ENCODE measurements around the gene FNDC3B.
"Not testable (repeated sequence)": the region's sequence is repeated elsewhere in the genome, so short reads cannot be mapped to it uniquely, and the experiment has no call there.

Gene FNDC3B

GRCh38 chr3:171998731-171999130, 40.6 kb upstream of the FNDC3B start:
- WGBS (ENCODE audit: insufficient coverage), result no CpG with 5 or more reads among the region's 24 CpGs
- CTCF ChIA-PET; POLR2A ChIA-PET; H3K27ac ChIP-seq (ENCODE audit: insufficient read depth in 1 of 2, low read depth in 1 of 2, low read length in 2 of 2, poor library complexity in 1 of 2, severe bottlenecking in 2 of 2); H3K36me3 ChIP-seq (ENCODE audit: control insufficient read depth in 4 of 4, insufficient read depth in 4 of 4, low read length in 3 of 4); H3K27me3 ChIP-seq (replicated peaks in 2 of 5; ENCODE audit: control insufficient read depth in 4 of 5, insufficient read depth in 5 of 5, low read length in 4 of 5); H3K4me1 ChIP-seq (ENCODE audit: control extremely low read depth in 1 of 4, control insufficient read depth in 4 of 4, insufficient read depth in 4 of 4, low read length in 3 of 4); DNase-seq; H3K4me3 ChIP-seq (ENCODE audit: control insufficient read depth in 1 of 7, extremely low read depth in 1 of 7, insufficient read depth in 4 of 7, low read depth in 2 of 7, low read length in 6 of 7): not testable (repeated sequence)
- H3K9me3 ChIP-seq (ENCODE audit: control extremely low read depth in 1 of 5, control insufficient read depth in 4 of 5, insufficient read depth in 2 of 5, low read depth in 1 of 5, low read length in 4 of 5), result peaks cover 0 to 20% (median 3%) of the 10 kb centered on the region in 5 experiments

DNA sequence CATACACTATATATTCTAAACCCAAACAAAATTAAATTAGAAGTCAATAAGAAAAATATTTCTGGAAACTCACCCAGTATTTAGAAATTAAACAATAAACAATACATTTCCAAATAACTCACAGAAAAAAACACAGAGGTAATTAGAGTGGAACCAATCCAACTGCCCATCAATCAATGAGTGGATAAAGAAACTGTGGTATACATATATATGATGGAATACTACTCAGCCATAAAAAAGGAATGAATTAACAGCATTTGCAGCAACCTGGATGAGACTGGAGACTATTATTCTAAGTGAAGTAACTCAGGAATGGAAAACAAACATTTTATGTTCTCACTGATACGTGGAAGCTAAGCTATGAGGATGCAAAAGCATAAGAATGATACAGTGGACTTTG, 37.8 kb upstream of the FNDC3B start:
- H3K9me3 ChIP-seq (ENCODE audit: control extremely low read depth in 1 of 5, control insufficient read depth in 4 of 5, insufficient read depth in 2 of 5, low read depth in 1 of 5, low read length in 4 of 5), result peaks cover 0 to 11% (median 0%) of the 10 kb centered on the region in 5 experiments
- POLR2A ChIA-PET, result interaction anchor here (0.7 kb wide), 1 partner anchor 929 kb away, joined by 3 read pairs; no protein-coding TSS in a partner anchor
- DNase-seq; H3K36me3 ChIP-seq (ENCODE audit: control insufficient read depth in 4 of 4, insufficient read depth in 4 of 4, low read length in 3 of 4); H3K4me1 ChIP-seq (ENCODE audit: control extremely low read depth in 1 of 4, control insufficient read depth in 4 of 4, insufficient read depth in 4 of 4, low read length in 3 of 4); CTCF ChIA-PET; H3K27me3 ChIP-seq (replicated peaks in 2 of 5; ENCODE audit: control insufficient read depth in 4 of 5, insufficient read depth in 5 of 5, low read length in 4 of 5); H3K27ac ChIP-seq (ENCODE audit: insufficient read depth in 1 of 2, low read depth in 1 of 2, low read length in 2 of 2, poor library complexity in 1 of 2, severe bottlenecking in 2 of 2); H3K4me3 ChIP-seq (ENCODE audit: control insufficient read depth in 1 of 7, extremely low read depth in 1 of 7, insufficient read depth in 4 of 7, low read depth in 2 of 7, low read length in 6 of 7): not testable (repeated sequence)
- WGBS (ENCODE audit: insufficient coverage), result 88% methylated on average over 1 of the region's 1 CpG

- no peak overlapping the region for H3K4me3 ChIP-seq (ENCODE audit: control insufficient read depth in 1 of 7, extremely low read depth in 1 of 7, insufficient read depth in 4 of 7, low read depth in 2 of 7, low read length in 6 of 7)
- CTCF ChIA-PET, result no interaction called here
- WGBS (ENCODE audit: insufficient coverage), result no CpG with 5 or more reads among the region's 4 CpGs
- peaks cover 0 to 4% (median 0%) of the 10 kb centered on the region in 5 experiments for H3K9me3 ChIP-seq (ENCODE audit: control extremely low read depth in 1 of 5, control insufficient read depth in 4 of 5, insufficient read depth in 2 of 5, low read depth in 1 of 5, low read length in 4 of 5)
- H3K27me3 ChIP-seq (replicated peaks in 2 of 5; ENCODE audit: control insufficient read depth in 4 of 5, insufficient read depth in 5 of 5, low read length in 4 of 5), result no peaks in the 10 kb centered on the region
- DNase-seq, result no peak
- no peak overlapping the region for H3K27ac ChIP-seq (ENCODE audit: insufficient read depth in 1 of 2, low read depth in 1 of 2, low read length in 2 of 2, poor library complexity in 1 of 2, severe bottlenecking in 2 of 2)
- H3K4me1 ChIP-seq (ENCODE audit: control extremely low read depth in 1 of 4, control insufficient read depth in 4 of 4, insufficient read depth in 4 of 4, low read length in 3 of 4), result no peaks in the 10 kb centered on the region
- H3K36me3 ChIP-seq (ENCODE audit: control insufficient read depth in 4 of 4, insufficient read depth in 4 of 4, low read length in 3 of 4), result no peaks in the 10 kb centered on the region
- POLR2A ChIA-PET, result no interaction called here
These were observed 36.8 kb upstream of the FNDC3B start for GRCh38 chr3:172002512-172003078.

- 100% methylated on average over 5 of the region's 6 CpGs for WGBS (ENCODE audit: insufficient coverage)
- no peak for DNase-seq
- CTCF ChIA-PET, result interaction anchor here (1.1 kb wide), 1 partner anchor 39 kb away, joined by 3 read pairs; no protein-coding TSS in a partner anchor
- no peaks in the 10 kb centered on the region for H3K27me3 ChIP-seq (replicated peaks in 2 of 5; ENCODE audit: control insufficient read depth in 4 of 5, insufficient read depth in 5 of 5, low read length in 4 of 5)
- H3K36me3 ChIP-seq (ENCODE audit: control insufficient read depth in 4 of 4, insufficient read depth in 4 of 4, low read length in 3 of 4), result no peaks in the 10 kb centered on the region
- H3K9me3 ChIP-seq (ENCODE audit: control extremely low read depth in 1 of 5, control insufficient read depth in 4 of 5, insufficient read depth in 2 of 5, low read depth in 1 of 5, low read length in 4 of 5), result no peaks in the 10 kb centered on the region
- no peaks in the 10 kb centered on the region for H3K4me1 ChIP-seq (ENCODE audit: control extremely low read depth in 1 of 4, control insufficient read depth in 4 of 4, insufficient read depth in 4 of 4, low read length in 3 of 4)
- no peak overlapping the region for H3K27ac ChIP-seq (ENCODE audit: insufficient read depth in 1 of 2, low read depth in 1 of 2, low read length in 2 of 2, poor library complexity in 1 of 2, severe bottlenecking in 2 of 2)
- H3K4me3 ChIP-seq (ENCODE audit: control insufficient read depth in 1 of 7, extremely low read depth in 1 of 7, insufficient read depth in 4 of 7, low read depth in 2 of 7, low read length in 6 of 7), result no peak overlapping the region
- POLR2A ChIA-PET, result no interaction called here
These were observed 36.2 kb upstream of the FNDC3B start for GRCh38 chr3:172003146-172003545.

DNA sequence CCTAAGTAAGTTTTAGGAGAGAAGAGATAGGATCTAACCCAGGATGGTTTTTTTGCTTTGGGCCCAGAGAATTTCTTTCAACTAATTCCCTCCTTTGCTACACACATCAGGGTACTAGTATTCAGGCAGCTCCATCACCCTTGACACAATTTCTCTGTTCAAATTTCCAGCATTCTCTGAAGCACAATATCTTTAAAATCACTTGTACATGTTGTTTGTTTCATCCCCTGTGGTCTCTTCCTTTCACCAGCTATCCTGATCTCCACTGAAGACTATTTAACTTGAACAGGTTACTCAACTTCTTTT, 32.4 kb upstream of the FNDC3B start:
- H3K4me3 ChIP-seq (ENCODE audit: control insufficient read depth in 1 of 7, extremely low read depth in 1 of 7, insufficient read depth in 4 of 7, low read depth in 2 of 7, low read length in 6 of 7), result no peak overlapping the region
- no peak overlapping the region for H3K27ac ChIP-seq (ENCODE audit: insufficient read depth in 1 of 2, low read depth in 1 of 2, low read length in 2 of 2, poor library complexity in 1 of 2, severe bottlenecking in 2 of 2)
- DNase-seq, result no peak
- no peaks in the 10 kb centered on the region for H3K27me3 ChIP-seq (replicated peaks in 2 of 5; ENCODE audit: control insufficient read depth in 4 of 5, insufficient read depth in 5 of 5, low read length in 4 of 5)
- ChIA-PET POLR2A (interaction anchor here (0.6 kb wide), 1 partner anchor 62 kb away, joined by 4 read pairs; no protein-coding TSS in a partner anchor), CTCF (no interaction called here)
- no peaks in the 10 kb centered on the region for H3K36me3 ChIP-seq (ENCODE audit: control insufficient read depth in 4 of 4, insufficient read depth in 4 of 4, low read length in 3 of 4)
- H3K9me3 ChIP-seq (ENCODE audit: control extremely low read depth in 1 of 5, control insufficient read depth in 4 of 5, insufficient read depth in 2 of 5, low read depth in 1 of 5, low read length in 4 of 5), result no peaks in the 10 kb centered on the region
- H3K4me1 ChIP-seq (ENCODE audit: control extremely low read depth in 1 of 4, control insufficient read depth in 4 of 4, insufficient read depth in 4 of 4, low read length in 3 of 4), result no peaks in the 10 kb centered on the region

GRCh38 chr3:172009803-172010202, 29.6 kb upstream of the FNDC3B start:
- ChIA-PET POLR2A (no interaction called here), CTCF (interaction anchor here (1.6 kb wide), 1 partner anchor 13 kb away, joined by 3 read pairs; no protein-coding TSS in a partner anchor)
- H3K9me3 ChIP-seq (ENCODE audit: control extremely low read depth in 1 of 5, control insufficient read depth in 4 of 5, insufficient read depth in 2 of 5, low read depth in 1 of 5, low read length in 4 of 5), result no peaks in the 10 kb centered on the region
- H3K4me3 ChIP-seq (ENCODE audit: control insufficient read depth in 1 of 7, extremely low read depth in 1 of 7, insufficient read depth in 4 of 7, low read depth in 2 of 7, low read length in 6 of 7), result no peak overlapping the region
- H3K4me1 ChIP-seq (ENCODE audit: control extremely low read depth in 1 of 4, control insufficient read depth in 4 of 4, insufficient read depth in 4 of 4, low read length in 3 of 4), result no peaks in the 10 kb centered on the region
- 100% methylated on average over 2 of the region's 3 CpGs for WGBS (ENCODE audit: insufficient coverage)
- no peaks in the 10 kb centered on the region for H3K36me3 ChIP-seq (ENCODE audit: control insufficient read depth in 4 of 4, insufficient read depth in 4 of 4, low read length in 3 of 4)
- no peaks in the 10 kb centered on the region for H3K27me3 ChIP-seq (replicated peaks in 2 of 5; ENCODE audit: control insufficient read depth in 4 of 5, insufficient read depth in 5 of 5, low read length in 4 of 5)
- DNase-seq, result no peak
- no peak overlapping the region for H3K27ac ChIP-seq (ENCODE audit: insufficient read depth in 1 of 2, low read depth in 1 of 2, low read length in 2 of 2, poor library complexity in 1 of 2, severe bottlenecking in 2 of 2)

- H3K27me3 ChIP-seq (replicated peaks in 2 of 5; ENCODE audit: control insufficient read depth in 4 of 5, insufficient read depth in 5 of 5, low read length in 4 of 5), result no peaks in the 10 kb centered on the region
- no peaks in the 10 kb centered on the region for H3K4me1 ChIP-seq (ENCODE audit: control extremely low read depth in 1 of 4, control insufficient read depth in 4 of 4, insufficient read depth in 4 of 4, low read length in 3 of 4)
- CTCF ChIA-PET, result interaction anchor here (1.4 kb wide), 1 partner anchor 15 kb away, joined by 3 read pairs; no protein-coding TSS in a partner anchor
- H3K4me3 ChIP-seq (ENCODE audit: control insufficient read depth in 1 of 7, extremely low read depth in 1 of 7, insufficient read depth in 4 of 7, low read depth in 2 of 7, low read length in 6 of 7), result no peak overlapping the region
- no peaks in the 10 kb centered on the region for H3K36me3 ChIP-seq (ENCODE audit: control insufficient read depth in 4 of 4, insufficient read depth in 4 of 4, low read length in 3 of 4)
- no peak overlapping the region for H3K27ac ChIP-seq (ENCODE audit: insufficient read depth in 1 of 2, low read depth in 1 of 2, low read length in 2 of 2, poor library complexity in 1 of 2, severe bottlenecking in 2 of 2)
- WGBS (ENCODE audit: insufficient coverage), result no CpG with 5 or more reads among the region's 1 CpG
- POLR2A ChIA-PET, result no interaction called here
- H3K9me3 ChIP-seq (ENCODE audit: control extremely low read depth in 1 of 5, control insufficient read depth in 4 of 5, insufficient read depth in 2 of 5, low read depth in 1 of 5, low read length in 4 of 5), result peaks cover 0 to under 1% (median 0%) of the 10 kb centered on the region in 5 experiments
- DNase-seq, result no peak
These were observed 26.6 kb upstream of the FNDC3B start for GRCh38 chr3:172012775-172013174.
